ENCODE data around the gene HUS1B. TPM values are rescaled to one million over a fixed set of nuclear protein-coding genes. Genes with fewer than 3 reads are reported as not detected.

HUS1B gene
- total and polyA plus RNA-seq, 2 of the 13 experiments (the other 11 are each of a cell fraction or from before 2014, with no cell fraction given): 0.18 to 0.40 TPM

DNA sequence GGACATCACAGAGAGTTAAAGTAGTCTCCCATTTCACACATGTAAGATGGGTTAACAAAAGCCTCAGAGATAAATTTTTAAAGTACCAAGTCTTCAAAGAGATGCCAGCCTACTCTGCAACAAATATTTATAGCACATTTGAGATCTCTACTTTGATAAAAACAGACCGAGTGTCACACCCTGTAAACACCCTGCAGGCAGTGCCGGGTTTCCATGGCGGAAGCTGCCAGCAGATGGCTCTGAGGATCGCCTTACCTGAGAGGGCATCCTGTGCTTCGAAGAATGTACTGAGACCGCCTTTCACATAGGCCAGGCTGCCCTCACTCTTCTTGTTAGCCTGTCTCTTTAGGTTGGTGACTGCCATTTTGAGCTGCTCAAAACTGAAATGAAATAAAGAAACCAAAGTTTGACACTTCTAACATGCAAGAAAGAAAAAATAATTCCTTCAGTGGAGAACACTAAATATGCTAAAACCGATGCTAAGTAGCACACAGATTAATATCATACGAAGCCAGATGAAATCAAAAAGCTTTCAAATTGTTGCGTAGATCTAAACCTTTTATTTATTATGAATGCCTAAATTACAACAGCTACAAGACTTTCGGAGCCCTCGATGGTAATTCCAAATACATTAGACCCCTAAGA lies 39.3 kb downstream of the HUS1B start (continued):
- TF ChIP-seq ZBTB8A (CRISPR knock-in tag; IDR thresholded peaks at IDR 0.05; ENCODE audit: borderline replicate concordance, low read depth) (no peak), NCOA1 (CRISPR knock-in tag; IDR thresholded peaks at IDR 0.05) (no peak), NFYC (CRISPR knock-in tag; IDR thresholded peaks at IDR 0.05) (no peak), TAF1 (CRISPR knock-in tag; IDR thresholded peaks at IDR 0.05) (no peak), ZNF256 (CRISPR knock-in tag; conservative IDR thresholded peaks at IDR 0.05) (no peak)
- TF ChIP-seq, protein P1, sequence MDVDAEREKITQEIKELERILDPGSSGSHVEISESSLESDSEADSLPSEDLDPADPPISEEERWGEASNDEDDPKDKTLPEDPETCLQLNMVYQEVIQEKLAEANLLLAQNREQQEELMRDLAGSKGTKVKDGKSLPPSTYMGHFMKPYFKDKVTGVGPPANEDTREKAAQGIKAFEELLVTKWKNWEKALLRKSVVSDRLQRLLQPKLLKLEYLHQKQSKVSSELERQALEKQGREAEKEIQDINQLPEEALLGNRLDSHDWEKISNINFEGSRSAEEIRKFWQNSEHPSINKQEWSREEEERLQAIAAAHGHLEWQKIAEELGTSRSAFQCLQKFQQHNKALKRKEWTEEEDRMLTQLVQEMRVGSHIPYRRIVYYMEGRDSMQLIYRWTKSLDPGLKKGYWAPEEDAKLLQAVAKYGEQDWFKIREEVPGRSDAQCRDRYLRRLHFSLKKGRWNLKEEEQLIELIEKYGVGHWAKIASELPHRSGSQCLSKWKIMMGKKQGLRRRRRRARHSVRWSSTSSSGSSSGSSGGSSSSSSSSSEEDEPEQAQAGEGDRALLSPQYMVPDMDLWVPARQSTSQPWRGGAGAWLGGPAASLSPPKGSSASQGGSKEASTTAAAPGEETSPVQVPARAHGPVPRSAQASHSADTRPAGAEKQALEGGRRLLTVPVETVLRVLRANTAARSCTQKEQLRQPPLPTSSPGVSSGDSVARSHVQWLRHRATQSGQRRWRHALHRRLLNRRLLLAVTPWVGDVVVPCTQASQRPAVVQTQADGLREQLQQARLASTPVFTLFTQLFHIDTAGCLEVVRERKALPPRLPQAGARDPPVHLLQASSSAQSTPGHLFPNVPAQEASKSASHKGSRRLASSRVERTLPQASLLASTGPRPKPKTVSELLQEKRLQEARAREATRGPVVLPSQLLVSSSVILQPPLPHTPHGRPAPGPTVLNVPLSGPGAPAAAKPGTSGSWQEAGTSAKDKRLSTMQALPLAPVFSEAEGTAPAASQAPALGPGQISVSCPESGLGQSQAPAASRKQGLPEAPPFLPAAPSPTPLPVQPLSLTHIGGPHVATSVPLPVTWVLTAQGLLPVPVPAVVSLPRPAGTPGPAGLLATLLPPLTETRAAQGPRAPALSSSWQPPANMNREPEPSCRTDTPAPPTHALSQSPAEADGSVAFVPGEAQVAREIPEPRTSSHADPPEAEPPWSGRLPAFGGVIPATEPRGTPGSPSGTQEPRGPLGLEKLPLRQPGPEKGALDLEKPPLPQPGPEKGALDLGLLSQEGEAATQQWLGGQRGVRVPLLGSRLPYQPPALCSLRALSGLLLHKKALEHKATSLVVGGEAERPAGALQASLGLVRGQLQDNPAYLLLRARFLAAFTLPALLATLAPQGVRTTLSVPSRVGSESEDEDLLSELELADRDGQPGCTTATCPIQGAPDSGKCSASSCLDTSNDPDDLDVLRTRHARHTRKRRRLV (CRISPR knock-in tag; IDR thresholded peaks at IDR 0.05): no peak
- TF ChIP-seq, protein P2, sequence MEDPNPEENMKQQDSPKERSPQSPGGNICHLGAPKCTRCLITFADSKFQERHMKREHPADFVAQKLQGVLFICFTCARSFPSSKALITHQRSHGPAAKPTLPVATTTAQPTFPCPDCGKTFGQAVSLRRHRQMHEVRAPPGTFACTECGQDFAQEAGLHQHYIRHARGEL (CRISPR knock-in tag; IDR thresholded peaks at IDR 0.05): no peak
- TF ChIP-seq, protein P3, sequence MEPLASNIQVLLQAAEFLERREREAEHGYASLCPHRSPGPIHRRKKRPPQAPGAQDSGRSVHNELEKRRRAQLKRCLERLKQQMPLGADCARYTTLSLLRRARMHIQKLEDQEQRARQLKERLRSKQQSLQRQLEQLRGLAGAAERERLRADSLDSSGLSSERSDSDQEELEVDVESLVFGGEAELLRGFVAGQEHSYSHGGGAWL (CRISPR knock-in tag; IDR thresholded peaks at IDR 0.05): no peak
